ENCODE data around the gene SURF2. TPM values are rescaled to one million over a fixed set of nuclear protein-coding genes. Genes with fewer than 3 reads are reported as not detected.
"Not testable (repeated sequence)": the region's sequence is repeated elsewhere in the genome, so short reads cannot be mapped to it uniquely, and the experiment has no call there.

The SURF2 gene
- total RNA-seq, 2 donors from 2014 or later: 20.0 to 27.0 TPM

DNA sequence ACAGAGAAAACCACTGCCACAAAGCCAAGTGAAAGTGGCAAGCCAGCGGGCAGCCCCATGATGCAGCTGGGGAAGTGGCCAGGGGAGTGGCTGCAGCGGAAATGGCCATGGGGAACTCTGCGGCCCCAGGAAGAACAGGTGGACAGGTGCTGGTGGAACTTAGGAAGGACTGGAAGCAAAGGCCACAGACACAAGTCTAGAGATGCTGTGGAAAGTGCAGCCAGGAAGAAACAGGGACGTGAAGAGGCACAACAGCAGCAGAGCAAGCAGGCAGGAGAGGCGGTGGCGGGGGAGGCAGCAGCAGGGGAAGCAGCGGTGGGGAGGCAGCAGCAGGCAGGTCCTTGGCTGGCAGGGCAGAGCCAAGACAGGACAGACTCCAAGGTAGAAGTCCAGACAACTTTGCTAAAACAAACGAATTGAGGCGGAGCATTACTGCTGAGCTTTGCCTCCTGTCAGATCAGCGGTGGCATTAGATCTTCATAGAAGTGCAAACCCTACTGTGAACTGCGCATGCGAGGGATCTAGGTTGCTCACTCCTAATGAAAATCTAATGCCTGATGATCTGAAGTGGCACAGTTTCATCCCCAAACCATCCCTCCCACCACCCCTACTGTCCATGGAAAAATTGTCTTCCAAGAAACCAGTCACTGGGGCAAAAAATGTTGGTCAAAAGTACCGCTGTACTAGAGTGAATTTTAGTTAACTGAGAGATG, 32.2 kb upstream of the SURF2 start:
- TF ChIP-seq, protein P1, sequence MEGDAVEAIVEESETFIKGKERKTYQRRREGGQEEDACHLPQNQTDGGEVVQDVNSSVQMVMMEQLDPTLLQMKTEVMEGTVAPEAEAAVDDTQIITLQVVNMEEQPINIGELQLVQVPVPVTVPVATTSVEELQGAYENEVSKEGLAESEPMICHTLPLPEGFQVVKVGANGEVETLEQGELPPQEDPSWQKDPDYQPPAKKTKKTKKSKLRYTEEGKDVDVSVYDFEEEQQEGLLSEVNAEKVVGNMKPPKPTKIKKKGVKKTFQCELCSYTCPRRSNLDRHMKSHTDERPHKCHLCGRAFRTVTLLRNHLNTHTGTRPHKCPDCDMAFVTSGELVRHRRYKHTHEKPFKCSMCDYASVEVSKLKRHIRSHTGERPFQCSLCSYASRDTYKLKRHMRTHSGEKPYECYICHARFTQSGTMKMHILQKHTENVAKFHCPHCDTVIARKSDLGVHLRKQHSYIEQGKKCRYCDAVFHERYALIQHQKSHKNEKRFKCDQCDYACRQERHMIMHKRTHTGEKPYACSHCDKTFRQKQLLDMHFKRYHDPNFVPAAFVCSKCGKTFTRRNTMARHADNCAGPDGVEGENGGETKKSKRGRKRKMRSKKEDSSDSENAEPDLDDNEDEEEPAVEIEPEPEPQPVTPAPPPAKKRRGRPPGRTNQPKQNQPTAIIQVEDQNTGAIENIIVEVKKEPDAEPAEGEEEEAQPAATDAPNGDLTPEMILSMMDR (IDR thresholded peaks at IDR 0.05): no peak
- no peak for TF ChIP-seq POLR2A (IDR thresholded peaks at IDR 0.05)
- ATAC-seq (no peak), DNase-seq (no peak)
- 82 to 84% methylated on average over 13 of the region's 13 CpGs for WGBS, 2 donors
- H3K27ac ChIP-seq: no peak overlapping the region
- no peaks in the 10 kb centered on the region for H3K36me3 ChIP-seq (replicated peaks in 1 of 2; ENCODE audit: insufficient read depth in 1 of 2, low read depth in 2 of 2)
- no peak overlapping the region for H3K4me3 ChIP-seq
- H3K9me3 ChIP-seq: no peaks in the 10 kb centered on the region
- intact Hi-C loops (cut with DNase I): loop anchor here (10.0 kb wide), 1 partner anchor 139 kb away; no protein-coding TSS in a partner anchor
- H3K27me3 ChIP-seq: no peaks in the 10 kb centered on the region
- peaks cover 1% of the 10 kb centered on the region for H3K4me1 ChIP-seq

DNA sequence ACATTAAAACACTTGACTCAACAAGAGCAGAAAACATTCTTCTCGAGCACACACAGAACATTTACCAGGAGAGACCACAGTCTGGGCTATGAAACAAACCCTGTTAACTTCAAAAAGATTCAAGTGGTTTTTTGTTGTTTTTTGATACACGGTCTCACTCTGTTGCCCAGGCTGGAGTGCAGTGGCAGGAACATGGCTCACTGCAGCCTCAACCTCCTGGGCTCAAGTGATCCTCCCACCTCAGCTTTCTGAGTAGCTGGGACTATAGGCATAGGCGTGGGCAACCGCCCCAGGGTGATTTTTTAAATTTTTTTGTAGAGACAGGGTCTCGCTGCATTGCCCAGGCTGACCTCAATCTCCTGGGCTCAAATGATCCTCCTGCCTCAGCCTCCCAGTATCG, 29.3 kb upstream of the SURF2 start:
- not testable (repeated sequence) for DNase-seq; H3K27me3 ChIP-seq; H3K4me3 ChIP-seq; H3K36me3 ChIP-seq (replicated peaks in 1 of 2; ENCODE audit: insufficient read depth in 1 of 2, low read depth in 2 of 2); H3K27ac ChIP-seq; H3K9me3 ChIP-seq; H3K4me1 ChIP-seq; ATAC-seq
- 85 to 95% methylated on average over 6 of the region's 6 CpGs for WGBS, 2 donors
- intact Hi-C loops (cut with DNase I): loop anchor here (10.0 kb wide), 1 partner anchor 142 kb away; no protein-coding TSS in a partner anchor

DNA sequence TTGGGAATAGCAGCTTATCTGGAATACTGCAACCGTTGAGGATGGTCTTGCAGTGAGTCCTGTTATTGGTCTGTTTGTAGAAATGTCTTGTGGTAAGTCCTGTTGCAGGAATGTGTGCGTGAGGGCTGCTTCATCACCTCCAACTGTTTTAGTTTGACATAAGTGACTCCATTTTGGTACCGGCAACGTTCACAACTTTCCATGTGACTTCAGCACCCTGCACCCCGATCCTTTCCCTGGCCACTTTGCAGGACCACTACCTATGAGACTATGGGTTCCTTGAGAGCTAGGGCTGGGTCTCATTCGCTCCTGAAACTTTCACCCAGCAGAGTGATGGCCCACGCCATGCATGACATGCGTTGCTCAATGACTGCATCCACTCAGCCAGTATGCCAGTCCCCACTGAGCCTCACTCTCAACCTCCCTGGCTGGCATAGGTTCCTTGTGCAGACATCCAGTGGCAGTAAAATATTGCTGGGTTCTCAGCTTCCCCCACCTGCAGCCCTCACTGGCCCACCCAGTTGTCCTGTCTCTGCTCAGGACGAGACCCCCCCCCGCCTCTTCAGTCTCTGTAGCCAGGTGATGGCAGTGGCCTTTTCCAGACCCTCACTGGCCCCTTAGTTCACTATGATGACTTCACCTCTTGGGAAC, 28.4 kb upstream of the SURF2 start:
- ATAC-seq (no peak), DNase-seq (no peak)
- Histone ChIP-seq H3K9me3 (no peaks in the 10 kb centered on the region), H3K4me1 (peaks cover 4% of the 10 kb centered on the region), H3K27ac (no peak overlapping the region), H3K27me3 (no peaks in the 10 kb centered on the region), H3K4me3 (no peak overlapping the region), H3K36me3 (replicated peaks in 1 of 2; ENCODE audit: insufficient read depth in 1 of 2, low read depth in 2 of 2) (peaks cover 13 to 17% of the 10 kb centered on the region in 2 donors)
- 89 to 90% methylated on average over 10 of the region's 10 CpGs for WGBS, 2 donors
- TF ChIP-seq POLR2A (IDR thresholded peaks at IDR 0.05): no peak
- TF ChIP-seq, protein P1 (IDR thresholded peaks at IDR 0.05): no peak
- intact Hi-C loops (cut with DNase I): loop anchor here (10.0 kb wide), 1 partner anchor 143 kb away; no protein-coding TSS in a partner anchor

DNA sequence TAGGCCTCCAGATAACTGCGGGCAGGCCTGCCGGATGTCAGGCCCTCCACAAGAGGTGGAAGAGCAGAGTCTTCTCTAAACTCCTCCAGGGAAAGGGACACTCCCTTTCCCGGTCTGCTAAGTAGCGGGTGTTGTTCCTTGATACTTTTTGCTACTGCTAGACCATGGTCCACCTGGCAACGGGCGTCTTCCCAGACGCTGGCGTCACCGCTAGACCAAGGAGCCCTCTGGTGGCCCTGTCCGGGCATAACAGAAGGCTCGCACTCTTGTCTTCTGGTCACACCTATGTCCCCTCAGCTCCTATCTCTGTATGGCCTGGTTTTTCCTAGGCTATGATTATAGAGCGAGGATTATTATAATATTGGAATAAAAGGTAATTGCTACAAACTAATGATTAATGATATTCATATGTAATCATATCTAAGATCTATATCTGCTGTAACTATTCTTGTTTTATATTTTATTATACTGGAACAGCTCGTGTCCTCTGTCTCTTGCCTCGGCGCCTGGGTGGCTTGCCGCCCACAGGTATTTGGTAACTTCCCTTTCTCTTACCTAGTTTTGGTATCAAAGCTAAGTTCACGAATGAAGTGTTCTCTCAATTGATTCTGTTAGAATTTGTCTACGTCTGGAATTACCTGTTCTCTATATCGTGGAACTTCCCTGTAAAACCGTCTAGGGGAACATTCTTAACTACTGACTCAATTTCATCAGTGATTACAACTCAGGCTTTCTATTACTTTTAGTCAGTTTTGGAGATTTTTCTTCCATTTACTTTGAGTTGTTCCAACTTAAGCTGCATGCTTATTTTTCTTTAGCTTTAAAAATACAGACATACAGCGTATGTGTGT, 26.8 kb upstream of the SURF2 start:
- TF ChIP-seq POLR2A (IDR thresholded peaks at IDR 0.05): peak in 1 of 3 donors; percentile 12
- TF ChIP-seq, protein P1 (IDR thresholded peaks at IDR 0.05): peak; percentile 31 to 69 (median 60)
- Histone ChIP-seq H3K27ac (peak overlapping the region in 2 of 4 donors; percentile 47 to 48), H3K36me3 (replicated peaks in 1 of 2; ENCODE audit: insufficient read depth in 1 of 2, low read depth in 2 of 2) (peaks cover 24 to 27% of the 10 kb centered on the region in 2 donors), H3K4me1 (peaks cover 11% of the 10 kb centered on the region)
- H3K9me3 ChIP-seq, H3K4me3 ChIP-seq, H3K27me3 ChIP-seq: not testable (repeated sequence)
- intact Hi-C loops (cut with DNase I): loop anchor here (10.0 kb wide), 3 partner anchors 145 to 295 kb away; partner anchors contain the start of gene GTF3C5
- 49 to 51% methylated on average over 21 of the region's 21 CpGs for WGBS, 2 donors
- DNase-seq (peak; percentile 41 to 66 (median 55)), ATAC-seq (peak; percentile 75)
